Subcutaneous adipose tissue (tissue), 4 donors: ENCODE measurements around the gene PCSK6. TPM values are rescaled to one million over a fixed set of nuclear protein-coding genes. Genes with fewer than 3 reads are reported as not detected.

Source experiments
- total RNA-seq, 4 donors: library from RNA; depleted of rRNA; stranded (reverse); fragments of >200 nt; gene quantifications; one replicate each; pipeline ENCODE4 v1.1.0, GENCODE V29; 2016
- TF ChIP-seq, protein P1 (sequence below): fragments of 450-650 bp; IDR thresholded peaks from one replicate; pipeline ENCODE4 v1.5.1; 2016; ENCODE audit warnings: low read depth, mild to moderate bottlenecking, control low read depth, antibody characterized with exemption, moderate library complexity

The PCSK6 gene
- total RNA-seq: 1 to 10 TPM; 4.4 to 8.7 (median 5.9) TPM

- TF ChIP-seq, protein P1, sequence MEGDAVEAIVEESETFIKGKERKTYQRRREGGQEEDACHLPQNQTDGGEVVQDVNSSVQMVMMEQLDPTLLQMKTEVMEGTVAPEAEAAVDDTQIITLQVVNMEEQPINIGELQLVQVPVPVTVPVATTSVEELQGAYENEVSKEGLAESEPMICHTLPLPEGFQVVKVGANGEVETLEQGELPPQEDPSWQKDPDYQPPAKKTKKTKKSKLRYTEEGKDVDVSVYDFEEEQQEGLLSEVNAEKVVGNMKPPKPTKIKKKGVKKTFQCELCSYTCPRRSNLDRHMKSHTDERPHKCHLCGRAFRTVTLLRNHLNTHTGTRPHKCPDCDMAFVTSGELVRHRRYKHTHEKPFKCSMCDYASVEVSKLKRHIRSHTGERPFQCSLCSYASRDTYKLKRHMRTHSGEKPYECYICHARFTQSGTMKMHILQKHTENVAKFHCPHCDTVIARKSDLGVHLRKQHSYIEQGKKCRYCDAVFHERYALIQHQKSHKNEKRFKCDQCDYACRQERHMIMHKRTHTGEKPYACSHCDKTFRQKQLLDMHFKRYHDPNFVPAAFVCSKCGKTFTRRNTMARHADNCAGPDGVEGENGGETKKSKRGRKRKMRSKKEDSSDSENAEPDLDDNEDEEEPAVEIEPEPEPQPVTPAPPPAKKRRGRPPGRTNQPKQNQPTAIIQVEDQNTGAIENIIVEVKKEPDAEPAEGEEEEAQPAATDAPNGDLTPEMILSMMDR: no peak
These were observed at the start of gene PCSK6 for GRCh38 chr15:101489599-101490407. Gene PCSK6, minus strand, starts transcription at chr15:101489707. Its CDS starts 37 bp downstream, at chr15:101489670.

GRCh38 chr15:101538996-101539395 is 49.5 kb upstream of the PCSK6 start:
- TF ChIP-seq, protein P1: no peak

- TF ChIP-seq, protein P1: no peak
These were observed 48.7 kb upstream of the PCSK6 start for GRCh38 chr15:101538177-101538576.

DNA sequence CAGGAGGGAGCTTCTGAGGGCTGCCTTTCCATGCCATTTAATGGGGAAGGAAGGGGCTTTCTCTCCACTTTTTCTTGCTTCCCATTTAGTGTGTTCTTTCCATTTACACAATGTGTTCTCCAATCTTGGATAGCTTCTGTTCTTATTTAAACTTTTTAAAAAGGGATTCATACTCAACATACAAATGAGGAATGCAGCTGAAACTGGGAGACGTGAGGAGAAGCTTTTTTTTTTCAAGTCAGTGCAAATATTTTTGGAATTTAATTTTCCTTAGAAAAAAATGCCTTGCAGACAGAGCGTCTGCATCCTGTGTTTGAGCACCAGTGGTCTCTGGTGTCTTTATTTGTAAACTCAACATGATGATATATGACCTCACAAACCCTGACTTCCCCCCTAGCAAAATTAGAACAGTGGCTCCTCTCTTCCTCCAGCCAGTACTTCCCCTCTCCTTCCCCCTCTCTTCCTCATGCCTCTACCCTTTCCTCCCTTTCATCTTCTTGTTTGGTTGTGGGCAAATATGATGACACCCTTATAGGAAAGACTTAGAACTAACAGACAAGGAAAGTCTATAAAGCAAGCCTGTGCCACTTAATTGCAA is 48.1 kb upstream of the PCSK6 start:
- TF ChIP-seq, protein P1: no peak

- TF ChIP-seq, protein P1: no peak
These were observed 47.4 kb upstream of the PCSK6 start for GRCh38 chr15:101536875-101537405.

- TF ChIP-seq, protein P1: no peak
These were observed 46.8 kb upstream of the PCSK6 start for GRCh38 chr15:101536166-101536874.
